Endothelial cell of umbilical vein (primary cell): ENCODE measurements around the gene ARF1. TPM values are rescaled to one million over a fixed set of nuclear protein-coding genes. Genes with fewer than 3 reads are reported as not detected.

Experiments
- BruUV-seq: library from RNA; stranded (reverse); fragments of 400-500 nt; replicated peaks from 2 replicates; lab custom pipeline; 2021; lab: Mats Ljungman, UMichigan
- CTCF ChIA-PET: fragments of 300-600, 350-600 bp; sonication (Branson Sonifier 250); formaldehyde crosslinking; loops from one replicate; lab custom pipeline; 2021; ENCODE audit warnings: antibody characterized with exemption, inconsistent platforms; lab: Charles Lee
- POLR2A ChIA-PET: fragments of 300-600, 350-600 bp; sonication (Branson Sonifier 250); formaldehyde crosslinking; loops from one replicate; lab custom pipeline; 2021; ENCODE audit warnings: antibody characterized with exemption, inconsistent platforms; lab: Charles Lee
- DNase-seq: peaks from one replicate; pipeline ENCODE4 v3.0.0-alpha.2; 2011; ENCODE audit warnings: low read depth, low spot score
- FAIRE-seq: peaks from 2 replicates; lab custom pipeline; 2011; peaks lifted over from hg19 to GRCh38; lab: Jason Lieb, UNC
- H2AFZ ChIP-seq: 2 replicates; pipeline ENCODE4 v1.6.0; 2012; ENCODE audit warnings: low read depth, low read length, control low read depth, inconsistent platforms
- H3K27ac ChIP-seq: 2 replicates; pipeline ENCODE4 v1.5.1; 2011; ENCODE audit warnings: low read depth, mild to moderate bottlenecking, control low read depth, low read length, moderate library complexity; ENCODE audit not compliant: insufficient read depth
- H3K27me3 ChIP-seq, 2 experiments: 2 replicates each; pipeline versions ENCODE4 v1.6.0 to v1.6.1; 2011; ENCODE audit warnings: low read length in 2 of 2, mixed read lengths in 1 of 2; ENCODE audit not compliant: control insufficient read depth in 2 of 2, insufficient read depth in 2 of 2
- H3K36me3 ChIP-seq, 2 experiments: 2 replicates in 1 of 2; 3 replicates in 1 of 2; pipeline ENCODE4 v1.5.1; 2011; ENCODE audit warnings: low read length in 2 of 2, mild to moderate bottlenecking in 1 of 2, moderate library complexity in 1 of 2; ENCODE audit not compliant: control insufficient read depth in 2 of 2, insufficient read depth in 2 of 2; ENCODE audit errors: extremely low read depth in 1 of 2
- H3K4me1 ChIP-seq: 3 replicates; pipeline ENCODE4 v1.5.1; 2011; ENCODE audit warnings: mild to moderate bottlenecking, low read length; ENCODE audit not compliant: control insufficient read depth, insufficient read depth; ENCODE audit errors: extremely low read depth
- H3K4me2 ChIP-seq: 2 replicates; pipeline ENCODE4 v1.6.1; 2011; ENCODE audit warnings: low read length, control low read depth, mixed read lengths; ENCODE audit not compliant: insufficient read depth
- H3K4me3 ChIP-seq, 3 experiments: fragments of 200-600 bp in 1 of 3; sonication (generic), shearing (Covaris generic) in 1 of 3; replicated peaks in 1 of 3; 2 replicates each; pipeline ENCODE4 v1.5.1; 2011 to 2016; ENCODE audit warnings: control low read depth in 3 of 3, low read length in 3 of 3, mild to moderate bottlenecking in 2 of 3, inconsistent platforms in 1 of 3, low read depth in 1 of 3, moderate library complexity in 1 of 3; ENCODE audit not compliant: insufficient read depth in 1 of 3
- H3K79me2 ChIP-seq: 2 replicates; pipeline ENCODE4 v1.6.0; 2012; ENCODE audit warnings: low read length, inconsistent platforms; ENCODE audit not compliant: control insufficient read depth, insufficient read depth
- H3K9ac ChIP-seq: replicated peaks from 2 replicates; pipeline ENCODE3; 2011; ENCODE audit warnings: low read length, control low read depth; ENCODE audit not compliant: insufficient read depth; ENCODE audit errors: extremely low read depth
- H3K9me1 ChIP-seq: replicated peaks from 3 replicates; pipeline ENCODE4 v1.6.0; 2011; ENCODE audit warnings: mild to moderate bottlenecking, low read length; ENCODE audit not compliant: control insufficient read depth, insufficient read depth; ENCODE audit errors: extremely low read depth
- H3K9me3 ChIP-seq: replicated peaks from 2 replicates; pipeline ENCODE4 v1.5.1; 2012; ENCODE audit warnings: low read length, inconsistent platforms; ENCODE audit not compliant: control insufficient read depth, insufficient read depth
- H4K20me1 ChIP-seq: replicated peaks from 2 replicates; pipeline ENCODE3; 2011; ENCODE audit warnings: mild to moderate bottlenecking, low read length; ENCODE audit not compliant: control insufficient read depth, insufficient read depth; ENCODE audit errors: extremely low read depth
- CTCF ChIP-seq, 2 donors: IDR thresholded peaks; 1 replicate in 1 of 2; 2 replicates in 1 of 2; pipeline ENCODE4 v1.5.1; 2011; ENCODE audit warnings: low read length in 2 of 2, mild to moderate bottlenecking in 2 of 2, moderate library complexity in 2 of 2, control low read depth in 1 of 2, inconsistent platforms in 1 of 2, low read depth in 1 of 2; ENCODE audit not compliant: insufficient read depth in 1 of 2; ENCODE audit errors: extremely low read depth in 1 of 2
- EZH2 ChIP-seq: IDR thresholded peaks from 2 replicates; pipeline ENCODE4 v1.6.1; 2012; ENCODE audit warnings: borderline replicate concordance, low read depth, mild to moderate bottlenecking, moderate library complexity, low read length, inconsistent platforms; ENCODE audit not compliant: severe bottlenecking
- FOS ChIP-seq: IDR thresholded peaks from 2 replicates; pipeline ENCODE4 v1.6.1; 2011; ENCODE audit warnings: mild to moderate bottlenecking, low read length, moderate library complexity, borderline replicate concordance; ENCODE audit not compliant: insufficient read depth
- GATA2 ChIP-seq: IDR thresholded peaks from 2 replicates; pipeline ENCODE4 v1.7.0; 2011; ENCODE audit warnings: low read depth, mild to moderate bottlenecking, moderate library complexity, mixed read lengths, low read length; ENCODE audit not compliant: insufficient read length, insufficient read depth
- JUN ChIP-seq: IDR thresholded peaks from 2 replicates; pipeline ENCODE4 v1.6.1; 2011; ENCODE audit warnings: borderline replicate concordance, low read depth; ENCODE audit not compliant: insufficient read length, insufficient read depth
- MAX ChIP-seq: IDR thresholded peaks from 2 replicates; pipeline ENCODE4 v1.6.1; 2011; ENCODE audit not compliant: insufficient read depth, insufficient read length
- MYC ChIP-seq: IDR thresholded peaks from one replicate; pipeline ENCODE4 v1.6.1; 2011; ENCODE audit warnings: mild to moderate bottlenecking, low read depth, low read length
- POLR2A ChIP-seq: IDR thresholded peaks from 2 replicates; pipeline ENCODE4 v1.6.1; 2012; ENCODE audit warnings: low read depth, mild to moderate bottlenecking, control low read depth, low read length
- POLR2AphosphoS5 ChIP-seq: IDR thresholded peaks from 2 replicates; pipeline ENCODE4 v1.6.1; 2012; ENCODE audit warnings: low read depth, mild to moderate bottlenecking, control low read depth, low read length, moderate library complexity; ENCODE audit not compliant: insufficient read depth
- dilution Hi-C: fragments of 300-500 bp; cut with MboI; formaldehyde crosslinking; loops from one replicate; pipeline ENCODE4 v1.15.0; 2019; ENCODE audit warnings: low sequenced_read_pairs; ENCODE audit not compliant: extremely low pct_ligation_motif_present
- intact Hi-C: fragments of 100-400 bp; cut with micrococcal nuclease; formaldehyde crosslinking; loops from one replicate; pipeline ENCODE4 v1.10.0; 2022
- polyA plus RNA-seq, 4 experiments: library from polyadenylated mRNA; depleted of rRNA in 3 of 4; stranded (reverse) in 3 of 4; unstranded in 1 of 4; fragments of >200 nt; gene quantifications; 2 replicates each; pipeline versions ENCODE4 v1.2.1 to v1.2.3, GENCODE V29; 2011 to 2012; ENCODE audit warnings: missing spikeins in 1 of 4
- total RNA-seq: library from RNA; stranded (reverse); gene quantifications from 2 replicates; pipeline ENCODE4 v1.2.3, GENCODE V29; 2021

The ARF1 gene
- total and polyA plus RNA-seq, 2 donors (not counting 3 experiments of a cell fraction or from before 2014, with no cell fraction given): 499 to 844 TPM

GRCh38 chr1:228068359-228068758, 14.1 kb upstream of the ARF1 start:
- TF ChIP-seq GATA2 (no peak), MAX (no peak), FOS (no peak), POLR2AphosphoS5 (no peak), CTCF (IDR thresholded peaks at IDR 0.05; ENCODE audit: extremely low read depth in 1 of 2, insufficient read depth in 1 of 2, low read depth in 1 of 2, low read length in 2 of 2) (no peak), JUN (no peak), MYC (no peak), POLR2A (no peak), EZH2 (no peak)
- no peaks in the 10 kb centered on the region for H3K9me1 ChIP-seq
- no peak overlapping the region for H3K9ac ChIP-seq
- no peaks in the 10 kb centered on the region for H3K4me1 ChIP-seq
- no peak overlapping the region for H3K4me3 ChIP-seq
- H3K27me3 ChIP-seq: peaks cover 3 to 7% of the 10 kb centered on the region in 2 experiments
- no peaks in the 10 kb centered on the region for H4K20me1 ChIP-seq
- H3K27ac ChIP-seq: no peak overlapping the region
- ChIA-PET CTCF (no interaction called here), POLR2A (no interaction called here)
- dilution Hi-C loops: no loop called here
- H3K4me2 ChIP-seq: no peak overlapping the region
- no peak overlapping the region for H2AFZ ChIP-seq
- intact Hi-C loops: no loop called here
- BruUV-seq: no TSS peak
- DNase-seq (no peak), FAIRE-seq (no peak)
- no peaks in the 10 kb centered on the region for H3K9me3 ChIP-seq
- H3K79me2 ChIP-seq: no peaks in the 10 kb centered on the region
- no peaks in the 10 kb centered on the region for H3K36me3 ChIP-seq
